ENCODE data around the gene SLC25A11. TPM values are rescaled to one million over a fixed set of nuclear protein-coding genes. Genes with fewer than 3 reads are reported as not detected.

SLC25A11 gene
- polyA plus RNA-seq, 1 of the 3 experiments (the other 2 are of a cell fraction), result 82.8 TPM

DNA sequence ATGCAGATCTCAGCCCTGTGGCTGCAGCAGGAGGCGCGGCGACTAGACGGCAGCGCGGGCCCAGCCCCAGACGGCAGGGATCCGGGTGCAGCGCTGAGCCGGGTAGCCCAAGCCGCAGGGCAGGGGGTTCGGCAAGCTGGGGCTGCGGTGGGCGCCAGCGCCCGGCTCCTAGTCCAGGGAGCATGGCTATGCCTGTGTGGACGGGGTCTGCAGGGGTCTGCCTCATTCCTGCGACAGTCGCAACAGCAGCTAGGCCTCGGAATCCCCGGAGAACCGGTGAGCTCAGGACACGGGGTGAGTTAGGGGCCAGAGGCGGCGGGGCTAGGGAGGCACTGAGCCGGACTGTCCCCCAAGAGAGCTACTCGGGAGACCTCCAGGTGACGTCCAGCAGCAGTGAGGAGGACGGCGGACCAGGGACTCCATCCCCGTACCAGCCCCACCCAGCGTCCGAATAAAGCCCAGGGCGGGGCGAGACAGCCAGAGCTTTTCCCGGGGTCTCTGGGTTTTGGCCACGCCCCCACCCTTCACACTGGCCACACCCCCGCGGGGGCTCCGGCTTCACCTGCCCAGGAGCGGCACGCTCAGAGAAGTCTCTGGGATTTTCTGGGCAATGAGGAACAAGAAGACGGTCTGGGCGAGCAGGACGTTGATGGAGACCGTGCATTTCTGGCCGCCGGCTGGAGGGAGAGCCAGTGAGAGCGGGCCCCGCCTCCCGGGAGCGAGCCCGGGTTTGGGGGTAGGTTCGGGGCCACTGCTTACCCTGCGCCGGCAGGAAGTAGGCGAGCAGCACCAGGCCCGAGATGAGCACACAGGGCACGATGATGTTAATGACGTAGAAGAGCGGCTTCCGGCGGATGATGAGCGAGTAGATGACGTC, 39.4 kb downstream of the SLC25A11 start (continued):
- TF ChIP-seq, protein P1, sequence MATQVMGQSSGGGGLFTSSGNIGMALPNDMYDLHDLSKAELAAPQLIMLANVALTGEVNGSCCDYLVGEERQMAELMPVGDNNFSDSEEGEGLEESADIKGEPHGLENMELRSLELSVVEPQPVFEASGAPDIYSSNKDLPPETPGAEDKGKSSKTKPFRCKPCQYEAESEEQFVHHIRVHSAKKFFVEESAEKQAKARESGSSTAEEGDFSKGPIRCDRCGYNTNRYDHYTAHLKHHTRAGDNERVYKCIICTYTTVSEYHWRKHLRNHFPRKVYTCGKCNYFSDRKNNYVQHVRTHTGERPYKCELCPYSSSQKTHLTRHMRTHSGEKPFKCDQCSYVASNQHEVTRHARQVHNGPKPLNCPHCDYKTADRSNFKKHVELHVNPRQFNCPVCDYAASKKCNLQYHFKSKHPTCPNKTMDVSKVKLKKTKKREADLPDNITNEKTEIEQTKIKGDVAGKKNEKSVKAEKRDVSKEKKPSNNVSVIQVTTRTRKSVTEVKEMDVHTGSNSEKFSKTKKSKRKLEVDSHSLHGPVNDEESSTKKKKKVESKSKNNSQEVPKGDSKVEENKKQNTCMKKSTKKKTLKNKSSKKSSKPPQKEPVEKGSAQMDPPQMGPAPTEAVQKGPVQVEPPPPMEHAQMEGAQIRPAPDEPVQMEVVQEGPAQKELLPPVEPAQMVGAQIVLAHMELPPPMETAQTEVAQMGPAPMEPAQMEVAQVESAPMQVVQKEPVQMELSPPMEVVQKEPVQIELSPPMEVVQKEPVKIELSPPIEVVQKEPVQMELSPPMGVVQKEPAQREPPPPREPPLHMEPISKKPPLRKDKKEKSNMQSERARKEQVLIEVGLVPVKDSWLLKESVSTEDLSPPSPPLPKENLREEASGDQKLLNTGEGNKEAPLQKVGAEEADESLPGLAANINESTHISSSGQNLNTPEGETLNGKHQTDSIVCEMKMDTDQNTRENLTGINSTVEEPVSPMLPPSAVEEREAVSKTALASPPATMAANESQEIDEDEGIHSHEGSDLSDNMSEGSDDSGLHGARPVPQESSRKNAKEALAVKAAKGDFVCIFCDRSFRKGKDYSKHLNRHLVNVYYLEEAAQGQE (IDR thresholded peaks at IDR 0.05; ENCODE audit: low read depth, low read length), result no peak

DNA sequence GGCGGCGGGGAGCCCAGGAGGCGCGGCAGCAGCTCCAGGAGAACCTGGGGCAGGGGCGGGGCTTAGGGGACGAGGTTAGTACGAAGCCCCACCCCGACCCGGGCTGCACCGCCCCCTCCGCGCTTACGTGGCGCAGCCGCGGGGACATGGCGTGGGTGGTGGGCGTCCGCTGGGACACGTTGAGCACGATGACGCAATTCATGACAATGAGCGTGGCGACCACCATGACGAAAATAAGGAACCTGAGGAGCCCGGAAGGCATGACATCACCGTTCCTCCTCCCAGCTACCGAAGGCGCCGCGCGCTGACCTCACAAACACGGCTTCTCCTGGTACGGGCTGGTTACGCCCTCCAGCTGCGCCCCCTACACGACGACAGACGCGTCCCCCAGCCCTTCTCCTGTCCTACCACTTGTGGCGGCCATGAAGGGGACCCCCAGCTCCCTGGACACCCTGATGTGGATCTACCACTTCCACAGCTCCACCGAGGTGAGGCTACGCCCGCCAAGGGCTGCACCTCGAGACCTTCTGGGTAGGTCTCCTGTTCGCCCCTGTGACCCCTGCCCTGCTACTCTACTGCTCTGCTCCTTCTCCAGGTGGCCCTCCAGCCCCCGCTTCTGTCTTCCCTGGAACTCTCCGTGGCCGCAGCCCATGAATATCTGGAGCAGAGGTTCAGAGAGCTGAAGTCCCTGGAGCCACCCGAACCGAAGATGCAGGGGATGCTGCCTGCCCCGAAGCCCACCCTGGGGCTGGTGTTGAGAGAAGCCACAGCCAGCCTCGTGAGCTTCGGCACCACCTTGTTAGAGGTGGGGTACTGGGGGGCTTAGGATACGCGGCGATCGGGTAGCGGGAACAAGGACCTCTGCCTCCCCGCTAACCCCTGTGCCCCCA, 40.3 kb downstream of the SLC25A11 start, which contains the start of gene C17orf107:
TSS of gene C17orf107 (plus strand) at position 196 of the 890 bp plus-strand sequence. CDS start at position 423, 227 bp downstream.
- no peak for DNase-seq
- Histone ChIP-seq H3K9me2 (no peaks in the 10 kb centered on the region), H3K4me1 (ENCODE audit: control insufficient read depth in 1 of 2, insufficient read depth in 2 of 2, low read depth in 1 of 2, low read length in 1 of 2) (peaks cover 0 to 10% of the 10 kb centered on the region in 2 experiments; a peak in 1 of 4 replicates), H3K4me2 (no peak within 1 kb of the TSS), H4K20me1 (ENCODE audit: insufficient read depth) (no peaks in the 10 kb centered on the region), H3K9ac (no peak within 1 kb of the TSS), H3K27ac (ENCODE audit: low read depth in 2 of 2, low read length in 1 of 2) (no peak within 1 kb of the TSS), H3K79me2 (ENCODE audit: insufficient read depth) (no peaks in the 10 kb centered on the region), H3F3A (replicated peaks; ENCODE audit: insufficient read depth) (no peaks in the 10 kb centered on the region), H3K36me3 (replicated peaks in 1 of 2; ENCODE audit: control insufficient read depth in 1 of 2, insufficient read depth in 2 of 2, low read length in 1 of 2) (peaks cover 0 to 32% of the 10 kb centered on the region in 2 experiments), H3K4me3 (ENCODE audit: low read depth in 2 of 2, low read length in 1 of 2) (no peak within 1 kb of the TSS), H3K27me3 (ENCODE audit: insufficient read depth) (no peaks in the 10 kb centered on the region), H2AFZ (ENCODE audit: low read depth) (no peak within 1 kb of the TSS), H3K9me3 (no peaks in the 10 kb centered on the region)
- CTCF ChIA-PET, result interaction anchor here (1.0 to 6.5 kb wide), 6 partner anchors 10 to 111 kb away, joined by 3 to 47 read pairs (median 10); partner anchors contain the start of genes GLTPD2, RNF167, SLC25A11 and VMO1
- POLR2A ChIA-PET, result no interaction called here
- 98% methylated on average over 56 of the region's 60 CpGs for WGBS (ENCODE audit: low lambda C conversion rate)
- TF ChIP-seq GATA2 (CRISPR knock-in tag; IDR thresholded peaks at IDR 0.05), result no peak
- TF ChIP-seq RFX5 (IDR thresholded peaks at IDR 0.05; ENCODE audit: low read length), result no peak
- TF ChIP-seq, protein P2, sequence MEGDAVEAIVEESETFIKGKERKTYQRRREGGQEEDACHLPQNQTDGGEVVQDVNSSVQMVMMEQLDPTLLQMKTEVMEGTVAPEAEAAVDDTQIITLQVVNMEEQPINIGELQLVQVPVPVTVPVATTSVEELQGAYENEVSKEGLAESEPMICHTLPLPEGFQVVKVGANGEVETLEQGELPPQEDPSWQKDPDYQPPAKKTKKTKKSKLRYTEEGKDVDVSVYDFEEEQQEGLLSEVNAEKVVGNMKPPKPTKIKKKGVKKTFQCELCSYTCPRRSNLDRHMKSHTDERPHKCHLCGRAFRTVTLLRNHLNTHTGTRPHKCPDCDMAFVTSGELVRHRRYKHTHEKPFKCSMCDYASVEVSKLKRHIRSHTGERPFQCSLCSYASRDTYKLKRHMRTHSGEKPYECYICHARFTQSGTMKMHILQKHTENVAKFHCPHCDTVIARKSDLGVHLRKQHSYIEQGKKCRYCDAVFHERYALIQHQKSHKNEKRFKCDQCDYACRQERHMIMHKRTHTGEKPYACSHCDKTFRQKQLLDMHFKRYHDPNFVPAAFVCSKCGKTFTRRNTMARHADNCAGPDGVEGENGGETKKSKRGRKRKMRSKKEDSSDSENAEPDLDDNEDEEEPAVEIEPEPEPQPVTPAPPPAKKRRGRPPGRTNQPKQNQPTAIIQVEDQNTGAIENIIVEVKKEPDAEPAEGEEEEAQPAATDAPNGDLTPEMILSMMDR (IDR thresholded peaks at IDR 0.05), result no peak
- no peak for TF ChIP-seq CHD2 (IDR thresholded peaks at IDR 0.05; ENCODE audit: low read length, partially characterized antibody)
- no peak for TF ChIP-seq FOXM1 (IDR thresholded peaks at IDR 0.05; ENCODE audit: low read depth)
- no peak for TF ChIP-seq TEAD4 (IDR thresholded peaks at IDR 0.05; ENCODE audit: borderline replicate concordance, insufficient read depth)
- TF ChIP-seq NRF1 (IDR thresholded peaks at IDR 0.05; ENCODE audit: low read depth, low read length), result no peak
- no peak for TF ChIP-seq RXRA (IDR thresholded peaks at IDR 0.05; ENCODE audit: borderline replicate concordance, low read depth)
- TF ChIP-seq GABPA (IDR thresholded peaks at IDR 0.05; ENCODE audit: low read depth), result no peak
- TF ChIP-seq, protein P1 (IDR thresholded peaks at IDR 0.05; ENCODE audit: low read depth, low read length), result no peak
- no peak for TF ChIP-seq YY1 (IDR thresholded peaks at IDR 0.05; ENCODE audit: low read depth)
- TF ChIP-seq, protein P3, sequence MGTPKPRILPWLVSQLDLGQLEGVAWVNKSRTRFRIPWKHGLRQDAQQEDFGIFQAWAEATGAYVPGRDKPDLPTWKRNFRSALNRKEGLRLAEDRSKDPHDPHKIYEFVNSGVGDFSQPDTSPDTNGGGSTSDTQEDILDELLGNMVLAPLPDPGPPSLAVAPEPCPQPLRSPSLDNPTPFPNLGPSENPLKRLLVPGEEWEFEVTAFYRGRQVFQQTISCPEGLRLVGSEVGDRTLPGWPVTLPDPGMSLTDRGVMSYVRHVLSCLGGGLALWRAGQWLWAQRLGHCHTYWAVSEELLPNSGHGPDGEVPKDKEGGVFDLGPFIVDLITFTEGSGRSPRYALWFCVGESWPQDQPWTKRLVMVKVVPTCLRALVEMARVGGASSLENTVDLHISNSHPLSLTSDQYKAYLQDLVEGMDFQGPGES (IDR thresholded peaks at IDR 0.05; ENCODE audit: low read depth, low read length), result no peak
- TF ChIP-seq, protein P4, sequence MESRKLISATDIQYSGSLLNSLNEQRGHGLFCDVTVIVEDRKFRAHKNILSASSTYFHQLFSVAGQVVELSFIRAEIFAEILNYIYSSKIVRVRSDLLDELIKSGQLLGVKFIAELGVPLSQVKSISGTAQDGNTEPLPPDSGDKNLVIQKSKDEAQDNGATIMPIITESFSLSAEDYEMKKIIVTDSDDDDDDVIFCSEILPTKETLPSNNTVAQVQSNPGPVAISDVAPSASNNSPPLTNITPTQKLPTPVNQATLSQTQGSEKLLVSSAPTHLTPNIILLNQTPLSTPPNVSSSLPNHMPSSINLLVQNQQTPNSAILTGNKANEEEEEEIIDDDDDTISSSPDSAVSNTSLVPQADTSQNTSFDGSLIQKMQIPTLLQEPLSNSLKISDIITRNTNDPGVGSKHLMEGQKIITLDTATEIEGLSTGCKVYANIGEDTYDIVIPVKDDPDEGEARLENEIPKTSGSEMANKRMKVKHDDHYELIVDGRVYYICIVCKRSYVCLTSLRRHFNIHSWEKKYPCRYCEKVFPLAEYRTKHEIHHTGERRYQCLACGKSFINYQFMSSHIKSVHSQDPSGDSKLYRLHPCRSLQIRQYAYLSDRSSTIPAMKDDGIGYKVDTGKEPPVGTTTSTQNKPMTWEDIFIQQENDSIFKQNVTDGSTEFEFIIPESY (IDR thresholded peaks at IDR 0.05; ENCODE audit: borderline replicate concordance, low read depth), result no peak
- TF ChIP-seq JUND (IDR thresholded peaks at IDR 0.05), result no peak
